ENCODE data around the gene CTNNA2. TPM values are rescaled to one million over a fixed set of nuclear protein-coding genes. Genes with fewer than 3 reads are reported as not detected.

Gene CTNNA2
- total and polyA plus RNA-seq, 2 of the 8 experiments (the other 6 are each of a cell fraction or from before 2014, with no cell fraction given): 3.9 to 9.0 TPM

DNA sequence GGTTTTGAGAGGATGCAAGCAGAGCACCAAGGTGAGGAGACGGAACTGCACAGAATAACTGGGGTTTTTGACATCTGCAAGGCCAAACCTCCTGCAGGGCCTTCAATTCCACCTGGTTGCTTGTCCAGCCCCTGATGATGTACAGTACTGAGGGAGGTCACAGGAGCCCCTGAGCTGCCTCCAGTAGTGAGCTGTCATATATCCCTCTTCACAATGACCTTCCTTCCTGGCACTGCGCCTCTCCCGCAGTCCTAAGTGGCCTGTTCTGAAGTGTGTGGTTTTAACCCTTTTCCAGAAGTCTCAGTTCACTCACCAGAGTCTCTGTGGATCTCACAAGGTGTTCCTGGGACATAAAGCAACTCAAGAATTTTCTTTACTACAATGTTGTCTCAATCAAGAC lies 746.4 kb downstream of the CTNNA2 start:
- H2AFZ ChIP-seq (ENCODE audit: low read length): no peak overlapping the region
- no peak overlapping the region for H3K4ac ChIP-seq (replicated peaks; ENCODE audit: insufficient read length, low read depth, low read length)
- H2BK20ac ChIP-seq (ENCODE audit: low read length): no peak overlapping the region
- FAIRE-seq: no peak
- no peak overlapping the region for H3K56ac ChIP-seq (replicated peaks; ENCODE audit: insufficient read length, low read depth, low read length)
- peaks cover 0 to 4% (median 2%) of the 10 kb centered on the region in 4 experiments; a peak in 1 of 7 replicates for H3K4me1 ChIP-seq (replicated peaks in 1 of 4; ENCODE audit: control insufficient read depth in 3 of 4, insufficient read depth in 4 of 4, low read length in 3 of 4)
- H3K18ac ChIP-seq (ENCODE audit: extremely low read depth, low read length): no peak overlapping the region
- CTCF ChIA-PET (ENCODE audit: partially characterized antibody): interaction anchor here (1.0 to 1.5 kb wide), 2 partner anchors 67 to 188 kb away, joined by 3 to 4 read pairs; no protein-coding TSS in a partner anchor
- WGBS, 2 experiments (ENCODE audit: extremely low coverage in 1 of 2, insufficient coverage in 1 of 2, insufficient read length in 1 of 2, insufficient replicate concordance in 2 of 2, low coverage in 1 of 2, low lambda C conversion rate in 2 of 2, missing lambda C conversion rate in 1 of 2): 94% methylated on average over 3 of the region's 3 CpGs; no CpG with 5 or more reads in 1 of the 2 experiments
- no peak overlapping the region for H4K5ac ChIP-seq (ENCODE audit: insufficient read length, low read depth, low read length)
- H2AK5ac ChIP-seq (ENCODE audit: low read depth, low read length): no peak overlapping the region
- H4K20me1 ChIP-seq (replicated peaks in 1 of 2; ENCODE audit: control insufficient read depth in 1 of 2, insufficient read depth in 2 of 2, low read length in 2 of 2): no peaks in the 10 kb centered on the region
- H2BK120ac ChIP-seq (replicated peaks; ENCODE audit: low read depth, low read length): no peak overlapping the region
- no peaks in the 10 kb centered on the region for H3K79me2 ChIP-seq (ENCODE audit: control insufficient read depth in 1 of 2, insufficient read depth in 2 of 2, low read length in 2 of 2)
- no peak overlapping the region for H2BK12ac ChIP-seq (ENCODE audit: low read depth, low read length)
- DNase-seq (ENCODE audit: low read depth in 1 of 2, low spot score in 2 of 2): no peak
- H3K23me2 ChIP-seq (ENCODE audit: low read depth, low read length): no peaks in the 10 kb centered on the region; the same call in none of the 2 replicates
- H3K9me3 ChIP-seq (ENCODE audit: insufficient read depth in 2 of 2, low read depth in 1 of 2, low read length in 1 of 2): no peaks in the 10 kb centered on the region
- POLR2A ChIA-PET (ENCODE audit: partially characterized antibody): no interaction called here
- no peaks in the 10 kb centered on the region for H3K79me1 ChIP-seq (ENCODE audit: low read depth, low read length)
- no peak overlapping the region for H3K4me3 ChIP-seq (ENCODE audit: extremely low read depth in 1 of 4, insufficient read depth in 2 of 4, low read depth in 3 of 4, low read length in 4 of 4)
- H4K8ac ChIP-seq (ENCODE audit: extremely low read depth, insufficient read depth, low read length): no peak overlapping the region
- H3K23ac ChIP-seq (ENCODE audit: insufficient read length): no peak overlapping the region
- H3K9ac ChIP-seq (replicated peaks in 1 of 4; ENCODE audit: extremely low read depth in 1 of 4, low read depth in 3 of 4, low read length in 3 of 4): no peak overlapping the region
- H4K91ac ChIP-seq (replicated peaks; ENCODE audit: insufficient read length, low read length): no peak overlapping the region
- H3K27ac ChIP-seq (ENCODE audit: low read depth, low read length): no peak overlapping the region
- H3K36me3 ChIP-seq (ENCODE audit: control insufficient read depth in 2 of 4, insufficient read depth in 4 of 4, low read length in 3 of 4): no peaks in the 10 kb centered on the region
- H2BK5ac ChIP-seq (ENCODE audit: low read depth, low read length): no peak overlapping the region
- H3K27me3 ChIP-seq (replicated peaks in 1 of 4; ENCODE audit: control insufficient read depth in 3 of 4, extremely low read depth in 1 of 4, insufficient read depth in 3 of 4, low read length in 3 of 4): no peaks in the 10 kb centered on the region; a peak in 1 of 7 replicates
- no peak overlapping the region for H2BK15ac ChIP-seq (ENCODE audit: low read length)
- H3K14ac ChIP-seq (ENCODE audit: insufficient read length): no peak overlapping the region
- no peak overlapping the region for H3K4me2 ChIP-seq (ENCODE audit: insufficient read depth in 1 of 2, low read depth in 2 of 2, low read length in 2 of 2)
- TF ChIP-seq KDM1A (IDR thresholded peaks at IDR 0.05; ENCODE audit: borderline replicate concordance, low read length): no peak
- no peak for TF ChIP-seq TCF12 (IDR thresholded peaks at IDR 0.05; ENCODE audit: low read depth, low read length)
- no peak for TF ChIP-seq JUND (IDR thresholded peaks at IDR 0.05; ENCODE audit: low read length)
- TF ChIP-seq NANOG (IDR thresholded peaks at IDR 0.05; ENCODE audit: insufficient read depth, low read depth, low read length, poor library complexity, severe bottlenecking): no peak
- no peak for TF ChIP-seq CBX8 (IDR thresholded peaks at IDR 0.05; ENCODE audit: borderline replicate concordance, low read depth, low read length)
- TF ChIP-seq EGR1 (IDR thresholded peaks at IDR 0.05; ENCODE audit: borderline replicate concordance, low read depth, low read length): no peak
- TF ChIP-seq SIRT6 (IDR thresholded peaks at IDR 0.05; ENCODE audit: low read length): no peak
- TF ChIP-seq, protein P1, sequence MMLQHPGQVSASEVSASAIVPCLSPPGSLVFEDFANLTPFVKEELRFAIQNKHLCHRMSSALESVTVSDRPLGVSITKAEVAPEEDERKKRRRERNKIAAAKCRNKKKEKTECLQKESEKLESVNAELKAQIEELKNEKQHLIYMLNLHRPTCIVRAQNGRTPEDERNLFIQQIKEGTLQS (IDR thresholded peaks at IDR 0.05; ENCODE audit: insufficient read depth, low read depth, low read length): no peak
- TF ChIP-seq BCL11A (IDR thresholded peaks at IDR 0.05; ENCODE audit: low read depth in 2 of 2, low read length in 2 of 2): no peak
- TF ChIP-seq JUN (IDR thresholded peaks at IDR 0.05; ENCODE audit: low read depth, low read length): no peak
- TF ChIP-seq CHD2 (IDR thresholded peaks at IDR 0.05; ENCODE audit: low read length): no peak
- no peak for TF ChIP-seq POLR2AphosphoS5 (IDR thresholded peaks at IDR 0.05; ENCODE audit: low read depth, low read length)
- TF ChIP-seq CEBPB (IDR thresholded peaks at IDR 0.05; ENCODE audit: low read depth, low read length): no peak
- TF ChIP-seq HDAC2 (IDR thresholded peaks at IDR 0.05; ENCODE audit: borderline replicate concordance in 1 of 2, low read depth in 2 of 2, low read length in 2 of 2): no peak
- TF ChIP-seq SAP30 (IDR thresholded peaks at IDR 0.05; ENCODE audit: insufficient read depth, insufficient replicate concordance, low read length): no peak

All from H1 (cell line).